Stomach (tissue), 9 donors: ENCODE results near the gene PSMB5. TPM values are rescaled to one million over a fixed set of nuclear protein-coding genes. Genes with fewer than 3 reads are reported as not detected.

Experiments used
- DNase-seq, 2 donors: peaks; one replicate each; pipeline versions ENCODE4 v3.0.0 to v3.0.0-alpha.2; 2013 to 2019
- H3K27ac ChIP-seq, 5 donors: fragments of 200-600 bp in 4 of 5; sonication (generic) in 4 of 5; one replicate each; pipeline ENCODE4 v1.5.1; 2013 to 2019; ENCODE audit warnings: mild to moderate bottlenecking in 1 of 5, moderate library complexity in 1 of 5
- H3K27me3 ChIP-seq, 3 donors: fragments of 200-600 bp; sonication (generic); one replicate each; pipeline ENCODE4 v1.5.1; 2017 to 2019; ENCODE audit warnings: mixed run types in 1 of 3
- H3K36me3 ChIP-seq, 4 donors: fragments of 200-600 bp; sonication (generic); 1 replicate in 3 of 4; 2 replicates in 1 of 4; pipeline ENCODE4 v1.5.1; 2016 to 2019
- H3K4me1 ChIP-seq, 4 donors: fragments of 200-600 bp; sonication (generic); one replicate each; pipeline ENCODE4 v1.5.1; 2016 to 2019
- H3K4me3 ChIP-seq, 4 donors: fragments of 200-600 bp; sonication (generic) in 3 of 4; one replicate each; pipeline ENCODE4 v1.5.1; 2016 to 2019; ENCODE audit warnings: mild to moderate bottlenecking in 1 of 4
- H3K9me3 ChIP-seq, 4 donors: fragments of 200-600 bp; sonication (generic); one replicate each; pipeline ENCODE4 v1.5.1; 2016 to 2019
- CTCF ChIP-seq, 7 experiments: fragments of 450-650 bp in 4 of 7; fragments of 200-600 bp in 3 of 7; sonication (generic) in 3 of 7; IDR thresholded peaks; one replicate each; pipeline ENCODE4 v1.5.1; 2016 to 2019; ENCODE audit warnings: antibody characterized with exemption in 7 of 7, control low read depth in 2 of 7, mild to moderate bottlenecking in 1 of 7
- EP300 ChIP-seq: sonication (generic); formaldehyde crosslinking; IDR thresholded peaks from one replicate; pipeline ENCODE4 v1.6.1; 2017; ENCODE audit warnings: antibody characterized with exemption
- POLR2A ChIP-seq, 4 donors: fragments of 450-650 bp; IDR thresholded peaks; one replicate each; pipeline ENCODE4 v1.6.1; 2016; ENCODE audit warnings: antibody characterized with exemption in 4 of 4, control low read depth in 2 of 4, mild to moderate bottlenecking in 1 of 4, moderate library complexity in 1 of 4
- POLR2AphosphoS5 ChIP-seq, 3 donors: sonication (generic); formaldehyde crosslinking; IDR thresholded peaks; one replicate each; pipeline ENCODE4 v1.6.1; 2016; ENCODE audit warnings: antibody characterized with exemption in 3 of 3
- WGBS, 5 donors: extraction: QIAGEN DNeasy Blood & Tissue Kit in 3 of 5; methylation state at CpG; one replicate each; pipeline versions ENCODE4 v1.1.5 to v1.1.7; 2013 to 2018; 5-methylcytosine and 5-hydroxymethylcytosine counted together
- intact Hi-C: fragments of 100-400 bp; cut with DNase I; formaldehyde crosslinking; loops from one replicate; pipeline ENCODE4 v1.15.1; 2023; ENCODE audit warnings: low total_unique reads
- polyA plus RNA-seq, 3 donors: library from polyadenylated mRNA; stranded (reverse); fragments of 200-250 nt; gene quantifications; one replicate each; pipeline ENCODE4 v1.2.3, GENCODE V29; 2013
- total RNA-seq, 5 donors: library from RNA; depleted of rRNA; stranded (reverse); fragments of >200 nt; gene quantifications; one replicate each; pipeline versions ENCODE4 v1.1.0 to v1.2.3, GENCODE V29; 2014 to 2016
- donor health status: healthy with polysubstance abuse.
- donor health status: Bipolar disorder and iron deficiency.
- donor health status: healthy.

The PSMB5 gene
- total and polyA plus RNA-seq, 8 donors: 34.4 to 147 (median 92.6) TPM

DNA sequence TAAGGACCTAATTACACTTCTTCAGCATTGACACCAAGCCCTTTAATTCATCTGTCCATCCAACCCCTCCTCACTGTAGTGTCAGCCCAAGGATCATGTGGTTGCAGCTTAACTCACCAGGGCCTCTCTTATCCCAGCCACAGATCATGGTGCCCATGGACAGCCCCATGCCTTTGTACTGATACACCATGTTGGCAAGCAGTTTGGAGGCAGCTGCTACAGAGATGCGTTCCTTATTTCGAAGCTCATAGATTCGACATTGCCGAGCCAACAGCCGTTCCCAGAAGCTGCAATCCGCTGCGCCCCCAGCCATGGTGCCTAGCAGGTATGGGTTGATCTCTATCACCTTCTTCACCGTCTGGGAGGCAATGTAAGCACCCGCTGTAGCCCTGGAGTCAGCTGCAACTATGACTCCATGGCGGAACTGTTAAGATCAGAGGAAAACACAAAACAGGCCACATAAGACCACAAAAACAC is 1.4 kb downstream of the PSMB5 start:
- Histone ChIP-seq H3K27ac (no peak overlapping the region), H3K4me3 (peak overlapping the region in 3 of 4 donors; percentile 57 to 79 (median 72)), H3K9me3 (no peaks in the 10 kb centered on the region), H3K36me3 (peaks cover 30 to 52% (median 51%) of the 10 kb centered on the region in 4 donors), H3K4me1 (peaks cover 7 to 43% (median 26%) of the 10 kb centered on the region in 4 donors), H3K27me3 (no peaks in the 10 kb centered on the region)
- intact Hi-C loops: no loop called here
- TF ChIP-seq CTCF (IDR thresholded peaks at IDR 0.05): no peak
- TF ChIP-seq EP300: no peak
- TF ChIP-seq POLR2A (IDR thresholded peaks at IDR 0.05): no peak
- no peak for TF ChIP-seq POLR2AphosphoS5 (IDR thresholded peaks at IDR 0.05)
- 90 to 94% (median 92%) methylated on average over 10 of the region's 10 CpGs for WGBS, 5 donors
- no peak for DNase-seq

- Histone ChIP-seq H3K27ac (no peak overlapping the region), H3K4me1 (peaks cover 7 to 49% (median 29%) of the 10 kb centered on the region in 4 donors), H3K27me3 (no peaks in the 10 kb centered on the region), H3K9me3 (no peaks in the 10 kb centered on the region), H3K36me3 (peaks cover 35 to 76% (median 74%) of the 10 kb centered on the region in 4 donors), H3K4me3 (no peak overlapping the region)
- intact Hi-C loops: no loop called here
- TF ChIP-seq POLR2A (IDR thresholded peaks at IDR 0.05): no peak
- TF ChIP-seq POLR2AphosphoS5 (IDR thresholded peaks at IDR 0.05): no peak
- TF ChIP-seq EP300: no peak
- no peak for TF ChIP-seq CTCF (IDR thresholded peaks at IDR 0.05)
- 96 to 99% (median 97%) methylated on average over 4 of the region's 4 CpGs for WGBS, 5 donors
- DNase-seq: no peak
These were observed 3.8 kb downstream of the PSMB5 start for GRCh38 chr14:23030936-23031335.

DNA sequence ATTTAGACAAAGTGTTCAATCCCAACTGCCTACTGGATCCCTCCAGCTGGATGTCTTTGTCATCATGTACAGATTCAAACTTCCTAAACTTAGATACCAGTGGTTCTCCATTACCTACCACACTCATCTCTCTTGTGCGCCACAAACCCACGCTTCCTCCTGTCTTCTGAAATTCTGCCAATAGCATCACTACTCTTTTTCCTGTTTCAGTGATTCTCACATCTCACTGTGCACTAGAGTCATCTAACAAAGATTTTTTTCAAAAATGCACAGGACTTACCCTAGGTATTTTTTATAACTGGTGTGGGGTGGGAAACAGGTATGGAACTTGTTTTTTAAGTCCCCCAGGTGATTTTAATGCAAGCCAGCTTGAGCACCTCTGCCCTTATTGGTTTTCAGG is 5.9 kb downstream of the PSMB5 start:
- Histone ChIP-seq H3K36me3 (peaks cover 45 to 97% (median 93%) of the 10 kb centered on the region in 4 donors), H3K27me3 (no peaks in the 10 kb centered on the region), H3K9me3 (no peaks in the 10 kb centered on the region), H3K4me3 (no peak overlapping the region), H3K27ac (no peak overlapping the region), H3K4me1 (peaks cover 5 to 41% (median 21%) of the 10 kb centered on the region in 4 donors)
- intact Hi-C loops: no loop called here
- TF ChIP-seq POLR2A (IDR thresholded peaks at IDR 0.05): no peak
- TF ChIP-seq CTCF (IDR thresholded peaks at IDR 0.05): no peak
- no peak for TF ChIP-seq EP300
- no peak for TF ChIP-seq POLR2AphosphoS5 (IDR thresholded peaks at IDR 0.05)
- DNase-seq: no peak
- WGBS, 5 donors: 54 to 79% (median 71%) methylated on average over 2 of the region's 2 CpGs

DNA sequence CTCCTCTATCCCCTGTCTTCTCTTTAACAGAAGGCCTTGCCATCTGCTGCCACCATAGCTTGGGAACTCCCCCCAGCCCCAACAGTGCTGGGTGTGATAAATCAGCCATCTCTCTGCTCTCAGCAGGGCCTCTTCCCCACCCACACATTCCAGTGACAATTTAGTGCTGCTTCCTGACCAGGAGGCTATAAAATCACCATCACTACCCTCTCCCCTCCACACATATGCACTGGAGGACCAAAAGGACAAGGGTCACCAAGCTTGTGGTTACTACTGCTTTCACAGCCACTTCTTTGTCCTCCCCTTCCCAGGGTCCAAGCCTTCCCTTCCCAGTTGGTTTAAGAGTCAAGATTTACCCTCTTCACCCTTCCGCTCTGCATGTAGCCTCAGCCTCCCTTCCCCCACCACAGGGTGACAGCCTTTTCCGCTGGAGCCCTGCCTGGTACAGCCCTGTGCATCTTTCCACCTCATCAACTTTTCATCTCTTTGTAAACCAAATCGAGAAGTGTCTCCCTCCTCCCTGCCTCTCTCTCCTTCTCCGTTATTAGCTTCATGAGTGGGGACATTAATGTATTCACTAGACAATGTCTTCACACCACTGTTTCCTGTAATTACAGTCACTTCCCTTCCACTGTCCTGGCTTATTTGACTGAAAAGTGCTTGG is 9.4 kb downstream of the PSMB5 start:
- peaks cover 15 to 77% (median 63%) of the 10 kb centered on the region in 4 donors for H3K36me3 ChIP-seq
- intact Hi-C loops: no loop called here
- WGBS, 5 donors: 76 to 83% (median 79%) methylated on average over 4 of the region's 4 CpGs

More for the DNA sequence above, 9.4 kb downstream of the PSMB5 start:
- H3K27ac ChIP-seq: no peak overlapping the region
- DNase-seq: no peak
- H3K27me3 ChIP-seq: no peaks in the 10 kb centered on the region
- H3K9me3 ChIP-seq: no peaks in the 10 kb centered on the region
- TF ChIP-seq EP300: no peak
- no peak for TF ChIP-seq POLR2AphosphoS5 (IDR thresholded peaks at IDR 0.05)
- TF ChIP-seq POLR2A (IDR thresholded peaks at IDR 0.05): no peak
- no peak for TF ChIP-seq CTCF (IDR thresholded peaks at IDR 0.05)
- no peak overlapping the region for H3K4me3 ChIP-seq
- peaks cover 0 to 19% (median 8%) of the 10 kb centered on the region in 4 donors for H3K4me1 ChIP-seq
